Activated T-helper 2 cell treated with anti-CD3 and anti-CD28 coated beads, Interferon-gamma antibody, Interleukin-2, Interleukin-4, amounts not matched to agents 10 μg/mL and 5 μg/mL and 100 μg/mL, durations not matched to agents 14 hours and 24 hours and 36 hours (primary cell): ENCODE data around the gene UBE2I. TPM values are rescaled to one million over a fixed set of nuclear protein-coding genes. Genes with fewer than 3 reads are reported as not detected.
A peak's percentile ranks its signal among the peaks of the same experiment; 100 is the strongest.
"Not testable (repeated sequence)": the region's sequence is repeated elsewhere in the genome, so short reads cannot be mapped to it uniquely, and the experiment has no call there.

Source experiments
- DNase-seq: peaks from one replicate; pipeline ENCODE4 v3.0.0; 2021; ENCODE audit warnings: low spot score
- H3K27ac Mint-ChIP-seq: one replicate; pipeline ENCODE4 v1.8.0; 2021; ENCODE audit warnings: mixed read lengths
- H3K27me3 Mint-ChIP-seq: one replicate; pipeline ENCODE4 v1.8.0; 2021; ENCODE audit warnings: low read depth, mixed read lengths
- H3K36me3 Mint-ChIP-seq: one replicate; pipeline ENCODE4 v1.8.0; 2021; ENCODE audit warnings: low read depth, mixed read lengths
- H3K4me1 Mint-ChIP-seq: one replicate; pipeline ENCODE4 v1.8.0; 2021; ENCODE audit warnings: low read depth, mixed read lengths
- H3K4me3 Mint-ChIP-seq: one replicate; pipeline ENCODE4 v1.8.0; 2021; ENCODE audit warnings: low read depth, mild to moderate bottlenecking, moderate library complexity, mixed read lengths
- H3K9me3 Mint-ChIP-seq: one replicate; pipeline ENCODE4 v1.8.0; 2021; ENCODE audit warnings: mixed read lengths
- intact Hi-C: fragments of 100-400 bp; cut with micrococcal nuclease; formaldehyde crosslinking; loops from one replicate; pipeline ENCODE4 v1.15.1; 2023
- total RNA-seq: library from RNA; stranded (reverse); gene quantifications from 2 replicates; pipeline ENCODE4 v1.2.3, GENCODE V29; 2022

UBE2I gene
- total RNA-seq, 1 donor from 2014 or later: 265 TPM

DNA sequence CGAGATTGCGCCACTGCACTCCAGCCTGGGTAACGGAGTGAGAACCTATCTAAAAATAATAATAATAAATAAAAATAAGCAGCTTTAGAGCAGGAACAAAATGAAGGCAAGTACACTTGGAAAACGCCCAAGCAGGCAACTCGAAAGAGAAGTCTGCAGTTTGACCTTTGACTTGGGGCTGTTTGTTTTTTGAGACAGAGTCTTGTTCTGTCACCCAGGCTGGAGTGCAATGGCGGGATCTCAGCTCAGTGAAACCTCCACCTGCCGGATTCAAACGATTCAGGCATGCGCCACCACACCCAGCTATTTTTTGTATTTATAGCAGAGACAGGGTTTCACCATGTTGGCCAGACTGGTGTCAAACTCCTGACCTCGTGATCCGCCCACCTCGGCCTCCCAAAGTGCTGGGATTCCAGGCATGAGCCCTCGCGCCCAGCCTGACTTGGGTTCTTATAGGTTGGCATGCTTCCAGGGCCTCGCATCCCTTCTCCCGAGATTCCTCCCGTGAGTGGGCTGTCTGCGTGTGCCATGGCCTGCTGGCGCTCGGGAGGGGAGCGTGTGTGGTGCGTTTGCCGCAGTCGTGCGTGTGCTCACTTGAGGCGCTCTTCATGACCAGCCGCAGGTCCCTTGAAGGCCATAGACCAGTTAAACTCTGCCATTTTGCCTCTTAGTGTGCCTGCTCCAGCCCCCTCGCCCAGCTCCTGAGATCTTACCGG is 18.4 kb upstream of the UBE2I start:
- Mint-ChIP-seq H3K4me3 (no peak overlapping the region), H3K4me1 (no peaks in the 10 kb centered on the region), H3K27ac (no peak overlapping the region), H3K36me3 (no peaks in the 10 kb centered on the region), H3K9me3 (no peaks in the 10 kb centered on the region), H3K27me3 (peaks cover 22% of the 10 kb centered on the region)
- intact Hi-C loops: no loop called here
- no peak for DNase-seq

DNA sequence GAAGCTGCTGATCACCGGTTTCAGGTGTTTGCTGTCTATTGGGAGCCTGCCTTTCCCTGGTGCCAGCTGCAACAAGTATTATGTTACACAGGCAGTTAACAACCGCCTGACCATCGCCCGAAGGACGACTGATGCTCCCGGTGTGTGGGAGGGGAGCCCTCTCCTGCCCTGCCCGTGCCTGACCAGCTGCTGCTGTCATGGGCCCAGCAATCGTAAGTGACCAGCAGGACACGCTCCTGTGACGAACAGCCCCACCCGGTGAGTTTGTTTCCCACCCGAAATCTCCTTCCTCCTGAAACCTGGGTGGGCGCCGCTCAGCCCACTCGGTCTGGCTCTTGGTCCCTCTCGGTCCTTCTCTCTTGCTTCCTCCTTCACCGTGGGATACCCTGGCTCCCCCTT is 17.9 kb upstream of the UBE2I start:
- H3K9me3 Mint-ChIP-seq: no peaks in the 10 kb centered on the region
- peaks cover 22% of the 10 kb centered on the region for H3K27me3 Mint-ChIP-seq
- H3K27ac Mint-ChIP-seq: no peak overlapping the region
- H3K36me3 Mint-ChIP-seq: no peaks in the 10 kb centered on the region
- DNase-seq: no peak
- H3K4me1 Mint-ChIP-seq: no peaks in the 10 kb centered on the region
- intact Hi-C loops: no loop called here
- no peak overlapping the region for H3K4me3 Mint-ChIP-seq

- H3K9me3 Mint-ChIP-seq, H3K36me3 Mint-ChIP-seq, H3K27ac Mint-ChIP-seq, DNase-seq, intact Hi-C loops, H3K4me1 Mint-ChIP-seq, H3K4me3 Mint-ChIP-seq: not testable (repeated sequence)
- H3K27me3 Mint-ChIP-seq: peaks cover 22% of the 10 kb centered on the region
These were observed 17.2 kb upstream of the UBE2I start for GRCh38 chr16:1292208-1292607.

- peaks cover 20% of the 10 kb centered on the region for H3K27me3 Mint-ChIP-seq
- H3K4me3 Mint-ChIP-seq, H3K9me3 Mint-ChIP-seq, H3K36me3 Mint-ChIP-seq, H3K4me1 Mint-ChIP-seq, H3K27ac Mint-ChIP-seq, intact Hi-C loops, DNase-seq: not testable (repeated sequence)
These were observed 16.6 kb upstream of the UBE2I start for GRCh38 chr16:1292808-1293207.

- H3K27me3 Mint-ChIP-seq: peaks cover 19% of the 10 kb centered on the region
- no peak for DNase-seq
- H3K4me1 Mint-ChIP-seq: peaks cover 6% of the 10 kb centered on the region
- no peak overlapping the region for H3K27ac Mint-ChIP-seq
- no peaks in the 10 kb centered on the region for H3K36me3 Mint-ChIP-seq
- intact Hi-C loops: no loop called here
- H3K4me3 Mint-ChIP-seq: no peak overlapping the region
- no peaks in the 10 kb centered on the region for H3K9me3 Mint-ChIP-seq
These were observed 15.3 kb upstream of the UBE2I start for GRCh38 chr16:1293921-1294656.

- Mint-ChIP-seq H3K4me3 (no peak overlapping the region), H3K27ac (no peak overlapping the region), H3K9me3 (no peaks in the 10 kb centered on the region), H3K4me1 (peaks cover 6% of the 10 kb centered on the region), H3K36me3 (no peaks in the 10 kb centered on the region), H3K27me3 (peaks cover 7% of the 10 kb centered on the region)
- intact Hi-C loops: no loop called here
- no peak for DNase-seq
These were observed 14.0 kb upstream of the UBE2I start for GRCh38 chr16:1295465-1295864.

GRCh38 chr16:1296688-1297017 is 12.8 kb upstream of the UBE2I start:
- H3K9me3 Mint-ChIP-seq, H3K27ac Mint-ChIP-seq, DNase-seq, H3K36me3 Mint-ChIP-seq, H3K4me3 Mint-ChIP-seq, H3K4me1 Mint-ChIP-seq, H3K27me3 Mint-ChIP-seq, intact Hi-C loops: not testable (repeated sequence)

- peaks cover 3% of the 10 kb centered on the region for H3K27me3 Mint-ChIP-seq
- intact Hi-C loops: no loop called here
- no peak overlapping the region for H3K27ac Mint-ChIP-seq
- peaks cover 6% of the 10 kb centered on the region for H3K4me1 Mint-ChIP-seq
- H3K4me3 Mint-ChIP-seq: no peak overlapping the region
- no peaks in the 10 kb centered on the region for H3K9me3 Mint-ChIP-seq
- no peak for DNase-seq
- H3K36me3 Mint-ChIP-seq: no peaks in the 10 kb centered on the region
These were observed 12.3 kb upstream of the UBE2I start for GRCh38 chr16:1297018-1297696.

GRCh38 chr16:1298406-1298805 is 11.0 kb upstream of the UBE2I start:
- Mint-ChIP-seq H3K4me1 (peaks cover 6% of the 10 kb centered on the region), H3K27ac (no peak overlapping the region), H3K27me3 (peaks cover 2% of the 10 kb centered on the region), H3K36me3 (no peaks in the 10 kb centered on the region), H3K9me3 (no peaks in the 10 kb centered on the region), H3K4me3 (no peak overlapping the region)
- no peak for DNase-seq
- intact Hi-C loops: no loop called here

GRCh38 chr16:1299012-1299867 is 10.2 kb upstream of the UBE2I start:
- intact Hi-C loops: no loop called here

GRCh38 chr16:1299868-1300203 is 9.6 kb upstream of the UBE2I start:
- DNase-seq: no peak
- no peak overlapping the region for H3K4me3 Mint-ChIP-seq
- no peaks in the 10 kb centered on the region for H3K27me3 Mint-ChIP-seq
- peaks cover 10% of the 10 kb centered on the region for H3K4me1 Mint-ChIP-seq
- no peaks in the 10 kb centered on the region for H3K9me3 Mint-ChIP-seq
- no peaks in the 10 kb centered on the region for H3K36me3 Mint-ChIP-seq
- H3K27ac Mint-ChIP-seq: no peak overlapping the region
- intact Hi-C loops: loop anchor here (10.0 kb wide), 2 partner anchors 125 to 475 kb away; partner anchors contain the start of genes EME2, MRPS34, NME3 and UQCC4

More at GRCh38 chr16:1299012-1299867, 10.2 kb upstream of the UBE2I start:
- Mint-ChIP-seq H3K27ac (no peak overlapping the region), H3K36me3 (no peaks in the 10 kb centered on the region), H3K4me3 (no peak overlapping the region), H3K27me3 (no peaks in the 10 kb centered on the region), H3K4me1 (peaks cover 9% of the 10 kb centered on the region), H3K9me3 (no peaks in the 10 kb centered on the region)
- DNase-seq: no peak

- no peak overlapping the region for H3K4me3 Mint-ChIP-seq
- H3K4me1 Mint-ChIP-seq: peaks cover 10% of the 10 kb centered on the region
- no peaks in the 10 kb centered on the region for H3K27me3 Mint-ChIP-seq
- DNase-seq: peak; percentile 71
- H3K27ac Mint-ChIP-seq: no peak overlapping the region
- H3K36me3 Mint-ChIP-seq: no peaks in the 10 kb centered on the region
- intact Hi-C loops: loop anchor here (10.0 kb wide), 2 partner anchors 124 to 474 kb away; partner anchors contain the start of genes EME2, MRPS34, NME3 and UQCC4
- H3K9me3 Mint-ChIP-seq: no peaks in the 10 kb centered on the region
These were observed 8.6 kb upstream of the UBE2I start for GRCh38 chr16:1300664-1301476.
